NB4 (cell line): Measurements from ENCODE around the gene SPATA31A6.
"Not testable (repeated sequence)": the region's sequence is repeated elsewhere in the genome, so short reads cannot be mapped to it uniquely, and the experiment has no call there.

Experiments used
- POLR2A ChIP-seq: IDR thresholded peaks from 2 replicates; pipeline ENCODE4 v1.6.1; 2011; ENCODE audit warnings: mild to moderate bottlenecking; ENCODE audit not compliant: insufficient read length; ENCODE audit errors: extremely low read depth
- TF ChIP-seq, protein P1 (sequence below): IDR thresholded peaks from 2 replicates; pipeline ENCODE4 v1.6.1; 2011; ENCODE audit warnings: low read depth, low read length

DNA sequence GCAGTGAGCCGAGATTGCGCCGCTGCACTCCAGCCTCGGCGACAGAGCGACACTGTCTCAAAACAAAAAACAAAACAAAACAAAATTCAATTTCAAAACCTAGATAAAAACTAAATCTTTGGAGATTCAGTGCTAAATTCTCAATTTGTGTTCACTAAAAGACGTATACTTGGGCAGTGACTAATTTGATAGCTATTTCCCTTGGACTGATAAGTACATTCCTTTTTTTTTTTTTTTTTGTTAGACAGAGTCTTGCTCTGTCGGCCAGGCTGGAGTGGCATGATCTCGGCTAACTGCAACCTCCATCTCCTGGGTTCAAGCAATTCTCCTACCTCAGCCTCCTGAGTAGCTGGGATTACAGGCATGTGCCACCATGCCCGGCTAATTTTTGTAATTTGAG, 39.8 kb downstream of the SPATA31A6 start:
- TF ChIP-seq, protein P1, sequence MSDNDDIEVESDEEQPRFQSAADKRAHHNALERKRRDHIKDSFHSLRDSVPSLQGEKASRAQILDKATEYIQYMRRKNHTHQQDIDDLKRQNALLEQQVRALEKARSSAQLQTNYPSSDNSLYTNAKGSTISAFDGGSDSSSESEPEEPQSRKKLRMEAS, result not testable (repeated sequence)
- TF ChIP-seq POLR2A, result not testable (repeated sequence)
